ENCODE data around the gene FOXN3.

DNA sequence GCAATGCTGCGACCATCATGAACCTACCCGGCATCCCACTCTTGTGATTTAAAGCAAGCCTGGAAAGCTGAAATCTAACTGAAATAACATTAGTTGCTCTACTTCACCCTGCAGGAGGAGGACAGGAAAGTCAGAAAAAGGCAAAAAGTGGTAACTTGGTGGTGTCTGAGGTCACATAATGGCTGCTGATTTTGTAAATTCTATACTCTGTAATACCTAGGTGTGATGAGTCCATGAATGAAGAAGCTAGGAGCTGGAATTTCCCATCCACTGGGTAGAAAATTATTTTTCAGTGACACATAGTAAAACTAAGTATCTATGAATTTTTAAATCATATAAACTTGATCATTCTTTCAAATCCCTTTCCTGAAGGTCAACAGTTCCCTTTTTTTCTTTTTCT is 183.8 kb downstream of the FOXN3 start:
- TF ChIP-seq, protein P1, sequence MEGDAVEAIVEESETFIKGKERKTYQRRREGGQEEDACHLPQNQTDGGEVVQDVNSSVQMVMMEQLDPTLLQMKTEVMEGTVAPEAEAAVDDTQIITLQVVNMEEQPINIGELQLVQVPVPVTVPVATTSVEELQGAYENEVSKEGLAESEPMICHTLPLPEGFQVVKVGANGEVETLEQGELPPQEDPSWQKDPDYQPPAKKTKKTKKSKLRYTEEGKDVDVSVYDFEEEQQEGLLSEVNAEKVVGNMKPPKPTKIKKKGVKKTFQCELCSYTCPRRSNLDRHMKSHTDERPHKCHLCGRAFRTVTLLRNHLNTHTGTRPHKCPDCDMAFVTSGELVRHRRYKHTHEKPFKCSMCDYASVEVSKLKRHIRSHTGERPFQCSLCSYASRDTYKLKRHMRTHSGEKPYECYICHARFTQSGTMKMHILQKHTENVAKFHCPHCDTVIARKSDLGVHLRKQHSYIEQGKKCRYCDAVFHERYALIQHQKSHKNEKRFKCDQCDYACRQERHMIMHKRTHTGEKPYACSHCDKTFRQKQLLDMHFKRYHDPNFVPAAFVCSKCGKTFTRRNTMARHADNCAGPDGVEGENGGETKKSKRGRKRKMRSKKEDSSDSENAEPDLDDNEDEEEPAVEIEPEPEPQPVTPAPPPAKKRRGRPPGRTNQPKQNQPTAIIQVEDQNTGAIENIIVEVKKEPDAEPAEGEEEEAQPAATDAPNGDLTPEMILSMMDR (IDR thresholded peaks at IDR 0.05; ENCODE audit: extremely low read depth in 1 of 2, insufficient read depth in 1 of 2, low read depth in 1 of 2, low read length in 2 of 2) = no peak
- TF ChIP-seq EZH2 (IDR thresholded peaks at IDR 0.05; ENCODE audit: borderline replicate concordance, low read depth, low read length, severe bottlenecking) = no peak
- no peak for TF ChIP-seq GATA2 (IDR thresholded peaks at IDR 0.05; ENCODE audit: insufficient read depth, insufficient read length, low read depth, low read length)
- TF ChIP-seq JUN (IDR thresholded peaks at IDR 0.05; ENCODE audit: borderline replicate concordance, insufficient read depth, insufficient read length, low read depth) = no peak
